SK-N-SH (cell line): Measurements from ENCODE around the gene HS3ST1. TPM values are rescaled to one million over a fixed set of nuclear protein-coding genes. Genes with fewer than 3 reads are reported as not detected.

Experiments
- CTCF ChIA-PET: fragments of 300-600, 350-600 bp; formaldehyde crosslinking; extraction: SDS; loops from one replicate; lab custom pipeline; 2021; lab: Yijun Ruan, JAX
- POLR2A ChIA-PET: fragments of 350-600 bp; sonication (Branson Sonifier 250); formaldehyde crosslinking; extraction: SDS; loops from one replicate; lab custom pipeline; 2020; ENCODE audit warnings: antibody characterized with exemption, inconsistent platforms; lab: Yijun Ruan, JAX
- DNase-seq: peaks from one replicate; pipeline ENCODE4 v3.0.0; 2012
- H2AFZ ChIP-seq: fragments of 200-600 bp; sonication (generic); 2 replicates; pipeline ENCODE4 v1.8.1; 2016; ENCODE audit warnings: antibody characterized with exemption, mild to moderate bottlenecking, low read depth
- H3F3A ChIP-seq: fragments of 200-600 bp; sonication (generic); replicated peaks from 2 replicates; pipeline ENCODE3; 2016; ENCODE audit warnings: antibody characterized with exemption, mild to moderate bottlenecking; ENCODE audit not compliant: insufficient read depth
- H3K27ac ChIP-seq, 2 experiments: fragments of 200-500 bp in 1 of 2; fragments of 200-600 bp in 1 of 2; sonication (Bioruptor generic) in 1 of 2; sonication (generic), shearing (Covaris generic) in 1 of 2; 2 replicates each; pipeline versions ENCODE4 v1.5.1 to v1.6.1; 2014 to 2016; ENCODE audit warnings: low read depth in 2 of 2, inconsistent platforms in 1 of 2, low read length in 1 of 2, mild to moderate bottlenecking in 1 of 2, mixed read lengths in 1 of 2
- H3K27me3 ChIP-seq: fragments of 200-600 bp; sonication (generic), shearing (Covaris generic); 2 replicates; pipeline ENCODE4 v1.6.1; 2016; ENCODE audit warnings: mixed run types; ENCODE audit not compliant: insufficient read depth
- H3K36me3 ChIP-seq, 2 experiments: fragments of 200-500 bp in 1 of 2; fragments of 200-600 bp in 1 of 2; sonication (Bioruptor generic) in 1 of 2; sonication (generic) in 1 of 2; replicated peaks in 1 of 2; 2 replicates each; pipeline versions ENCODE3 to v1.5.1; 2014 to 2016; ENCODE audit warnings: low read length in 1 of 2, mild to moderate bottlenecking in 1 of 2; ENCODE audit not compliant: insufficient read depth in 2 of 2, control insufficient read depth in 1 of 2
- H3K4me1 ChIP-seq, 2 experiments: fragments of 200-500 bp in 1 of 2; fragments of 200-600 bp in 1 of 2; sonication (Bioruptor generic) in 1 of 2; sonication (generic), shearing (Covaris generic) in 1 of 2; 2 replicates each; pipeline versions ENCODE4 v1.5.1 to v1.6.1; 2014 to 2016; ENCODE audit warnings: low read depth in 1 of 2, low read length in 1 of 2, mixed run types in 1 of 2; ENCODE audit not compliant: insufficient read depth in 2 of 2, control insufficient read depth in 1 of 2
- H3K4me2 ChIP-seq: fragments of 200-600 bp; sonication (generic), shearing (Covaris generic); 2 replicates; pipeline ENCODE4 v1.6.1; 2017; ENCODE audit warnings: mixed run types
- H3K4me3 ChIP-seq, 2 experiments: fragments of 200-500 bp in 1 of 2; fragments of 200-600 bp in 1 of 2; sonication (Bioruptor generic) in 1 of 2; sonication (generic), shearing (Covaris generic) in 1 of 2; 2 replicates each; pipeline versions ENCODE4 v1.5.1 to v1.8.1; 2014 to 2016; ENCODE audit warnings: low read depth in 2 of 2, inconsistent platforms in 1 of 2, low read length in 1 of 2, mild to moderate bottlenecking in 1 of 2, mixed read lengths in 1 of 2, moderate library complexity in 1 of 2
- H3K79me2 ChIP-seq: fragments of 200-600 bp; sonication (generic); 2 replicates; pipeline ENCODE4 v1.8.1; 2017; ENCODE audit warnings: mild to moderate bottlenecking; ENCODE audit not compliant: insufficient read depth
- H3K9ac ChIP-seq: fragments of 200-600 bp; sonication (generic); 2 replicates; pipeline ENCODE4 v1.6.1; 2017; ENCODE audit warnings: mixed run types
- H3K9me2 ChIP-seq: fragments of 200-600 bp; sonication (generic); 2 replicates; pipeline ENCODE4 v1.6.1; 2017; ENCODE audit warnings: mixed run types
- H3K9me3 ChIP-seq: fragments of 200-600 bp; sonication (generic); 2 replicates; pipeline ENCODE4 v1.6.1; 2017; ENCODE audit warnings: mixed run types, mild to moderate bottlenecking, moderate library complexity
- H4K20me1 ChIP-seq: fragments of 200-600 bp; sonication (generic); 2 replicates; pipeline ENCODE4 v1.6.1; 2017; ENCODE audit warnings: mild to moderate bottlenecking, mixed run types; ENCODE audit not compliant: insufficient read depth
- ELF1 ChIP-seq: IDR thresholded peaks from 2 replicates; pipeline ENCODE4 v1.4.0; 2012
- EP300 ChIP-seq, 2 experiments: IDR thresholded peaks; 2 replicates each; pipeline versions ENCODE4 v1.4.0 to v1.6.1; 2012; ENCODE audit warnings: borderline replicate concordance in 1 of 2, low read depth in 1 of 2, low read length in 1 of 2
- FOXJ3 ChIP-seq: sonication (generic); formaldehyde crosslinking; IDR thresholded peaks from 2 replicates; pipeline ENCODE4 v1.5.1; 2020; ENCODE audit warnings: mild to moderate bottlenecking, missing genetic modification reagents
- GATA2 ChIP-seq: sonication (generic); formaldehyde crosslinking; IDR thresholded peaks from 2 replicates; pipeline ENCODE4 v1.5.0; 2020; ENCODE audit warnings: mild to moderate bottlenecking, missing genetic modification reagents
- JUND ChIP-seq: IDR thresholded peaks from 2 replicates; pipeline ENCODE4 v1.4.0; 2012
- MEF2A ChIP-seq: IDR thresholded peaks from 2 replicates; pipeline ENCODE4 v1.4.0; 2012; ENCODE audit warnings: low read depth, borderline replicate concordance
- MXI1 ChIP-seq: IDR thresholded peaks from 2 replicates; pipeline ENCODE4 v1.6.1; 2012; ENCODE audit warnings: mild to moderate bottlenecking, low read depth, low read length, improper control_type of control experiment
- NFIC ChIP-seq: IDR thresholded peaks from 2 replicates; pipeline ENCODE4 v1.4.0; 2012; ENCODE audit warnings: borderline replicate concordance
- NRF1 ChIP-seq: IDR thresholded peaks from 2 replicates; pipeline ENCODE4 v1.6.1; 2012; ENCODE audit warnings: low read depth, mild to moderate bottlenecking, low read length
- RCOR1 ChIP-seq: fragments of 150-350 bp; IDR thresholded peaks from 2 replicates; pipeline ENCODE4 v1.6.1; 2017; ENCODE audit warnings: antibody characterized with exemption, low read length
- RXRA ChIP-seq: IDR thresholded peaks from 2 replicates; pipeline ENCODE4 v1.4.0; 2012; ENCODE audit warnings: low read depth, mild to moderate bottlenecking, borderline replicate concordance
- TAF1 ChIP-seq: IDR thresholded peaks from 2 replicates; pipeline ENCODE4 v1.6.1; 2012; ENCODE audit warnings: low read depth, mild to moderate bottlenecking, low read length, moderate library complexity, borderline replicate concordance
- USF1 ChIP-seq: IDR thresholded peaks from 2 replicates; pipeline ENCODE4 v1.4.0; 2012; ENCODE audit warnings: low read depth, borderline replicate concordance
- YY1 ChIP-seq: IDR thresholded peaks from 2 replicates; pipeline ENCODE4 v1.4.0; 2012; ENCODE audit warnings: low read depth, mild to moderate bottlenecking
- WGBS: methylation state at CpG from one replicate; pipeline ENCODE4 v1.1.6; 2017; ENCODE audit warnings: low lambda C conversion rate; 5-methylcytosine and 5-hydroxymethylcytosine counted together
- polyA plus RNA-seq, 3 experiments: library from polyadenylated mRNA; depleted of rRNA; stranded (reverse); fragments of >200 nt; gene quantifications; 2 replicates each; pipeline ENCODE4 v1.2.3, GENCODE V29; 2012
- TF ChIP-seq, protein P1 (sequence below): IDR thresholded peaks from 2 replicates; pipeline ENCODE4 v1.6.1; 2012; ENCODE audit warnings: mild to moderate bottlenecking, low read depth, low read length, moderate library complexity
- TF ChIP-seq, protein P2 (sequence below): IDR thresholded peaks from 2 replicates; pipeline ENCODE4 v1.4.0; 2012; ENCODE audit warnings: low read depth, borderline replicate concordance

HS3ST1 gene
- polyA plus RNA-seq, 1 of the 3 experiments (the other 2 are of a cell fraction): not detected

GRCh38 chr4:11439836-11440235 lies 11.1 kb upstream of the HS3ST1 start:
- H3K36me3 ChIP-seq: no peaks in the 10 kb centered on the region
- ChIA-PET CTCF (no interaction called here), POLR2A (no interaction called here)
- DNase-seq: no peak
- H3K9ac ChIP-seq: no peak overlapping the region
- no peak for TF ChIP-seq NFIC
- TF ChIP-seq USF1: no peak
- TF ChIP-seq MEF2A: no peak
- no peak for TF ChIP-seq EP300 (IDR thresholded peaks at IDR 0.05; ENCODE audit: borderline replicate concordance in 1 of 2, low read depth in 1 of 2, low read length in 1 of 2)
- TF ChIP-seq, protein P1, sequence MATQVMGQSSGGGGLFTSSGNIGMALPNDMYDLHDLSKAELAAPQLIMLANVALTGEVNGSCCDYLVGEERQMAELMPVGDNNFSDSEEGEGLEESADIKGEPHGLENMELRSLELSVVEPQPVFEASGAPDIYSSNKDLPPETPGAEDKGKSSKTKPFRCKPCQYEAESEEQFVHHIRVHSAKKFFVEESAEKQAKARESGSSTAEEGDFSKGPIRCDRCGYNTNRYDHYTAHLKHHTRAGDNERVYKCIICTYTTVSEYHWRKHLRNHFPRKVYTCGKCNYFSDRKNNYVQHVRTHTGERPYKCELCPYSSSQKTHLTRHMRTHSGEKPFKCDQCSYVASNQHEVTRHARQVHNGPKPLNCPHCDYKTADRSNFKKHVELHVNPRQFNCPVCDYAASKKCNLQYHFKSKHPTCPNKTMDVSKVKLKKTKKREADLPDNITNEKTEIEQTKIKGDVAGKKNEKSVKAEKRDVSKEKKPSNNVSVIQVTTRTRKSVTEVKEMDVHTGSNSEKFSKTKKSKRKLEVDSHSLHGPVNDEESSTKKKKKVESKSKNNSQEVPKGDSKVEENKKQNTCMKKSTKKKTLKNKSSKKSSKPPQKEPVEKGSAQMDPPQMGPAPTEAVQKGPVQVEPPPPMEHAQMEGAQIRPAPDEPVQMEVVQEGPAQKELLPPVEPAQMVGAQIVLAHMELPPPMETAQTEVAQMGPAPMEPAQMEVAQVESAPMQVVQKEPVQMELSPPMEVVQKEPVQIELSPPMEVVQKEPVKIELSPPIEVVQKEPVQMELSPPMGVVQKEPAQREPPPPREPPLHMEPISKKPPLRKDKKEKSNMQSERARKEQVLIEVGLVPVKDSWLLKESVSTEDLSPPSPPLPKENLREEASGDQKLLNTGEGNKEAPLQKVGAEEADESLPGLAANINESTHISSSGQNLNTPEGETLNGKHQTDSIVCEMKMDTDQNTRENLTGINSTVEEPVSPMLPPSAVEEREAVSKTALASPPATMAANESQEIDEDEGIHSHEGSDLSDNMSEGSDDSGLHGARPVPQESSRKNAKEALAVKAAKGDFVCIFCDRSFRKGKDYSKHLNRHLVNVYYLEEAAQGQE: no peak
- TF ChIP-seq, protein P2, sequence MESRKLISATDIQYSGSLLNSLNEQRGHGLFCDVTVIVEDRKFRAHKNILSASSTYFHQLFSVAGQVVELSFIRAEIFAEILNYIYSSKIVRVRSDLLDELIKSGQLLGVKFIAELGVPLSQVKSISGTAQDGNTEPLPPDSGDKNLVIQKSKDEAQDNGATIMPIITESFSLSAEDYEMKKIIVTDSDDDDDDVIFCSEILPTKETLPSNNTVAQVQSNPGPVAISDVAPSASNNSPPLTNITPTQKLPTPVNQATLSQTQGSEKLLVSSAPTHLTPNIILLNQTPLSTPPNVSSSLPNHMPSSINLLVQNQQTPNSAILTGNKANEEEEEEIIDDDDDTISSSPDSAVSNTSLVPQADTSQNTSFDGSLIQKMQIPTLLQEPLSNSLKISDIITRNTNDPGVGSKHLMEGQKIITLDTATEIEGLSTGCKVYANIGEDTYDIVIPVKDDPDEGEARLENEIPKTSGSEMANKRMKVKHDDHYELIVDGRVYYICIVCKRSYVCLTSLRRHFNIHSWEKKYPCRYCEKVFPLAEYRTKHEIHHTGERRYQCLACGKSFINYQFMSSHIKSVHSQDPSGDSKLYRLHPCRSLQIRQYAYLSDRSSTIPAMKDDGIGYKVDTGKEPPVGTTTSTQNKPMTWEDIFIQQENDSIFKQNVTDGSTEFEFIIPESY: no peak
- no peak for TF ChIP-seq MXI1
- TF ChIP-seq FOXJ3 (CRISPR knock-in tag): no peak
- no peak for TF ChIP-seq GATA2 (CRISPR knock-in tag)
- no peak for TF ChIP-seq TAF1
- TF ChIP-seq RCOR1: no peak
- no peak for TF ChIP-seq JUND
- no peak for TF ChIP-seq RXRA
- TF ChIP-seq NRF1: no peak
- no peak for TF ChIP-seq YY1
- no peak for TF ChIP-seq ELF1
- no peak overlapping the region for H3K27ac ChIP-seq
- no peaks in the 10 kb centered on the region for H3K27me3 ChIP-seq
- WGBS: 4% methylated on average over 2 of the region's 2 CpGs
- H3K79me2 ChIP-seq: no peaks in the 10 kb centered on the region
- no peaks in the 10 kb centered on the region for H3K9me2 ChIP-seq
- H3K4me3 ChIP-seq: no peak overlapping the region
- no peaks in the 10 kb centered on the region for H3K9me3 ChIP-seq
- no peaks in the 10 kb centered on the region for H3K4me1 ChIP-seq
- H4K20me1 ChIP-seq: no peaks in the 10 kb centered on the region
- no peak overlapping the region for H2AFZ ChIP-seq
- no peak overlapping the region for H3K4me2 ChIP-seq
- H3F3A ChIP-seq: no peaks in the 10 kb centered on the region
